ENCODE data around the gene BTG2. TPM values are rescaled to one million over a fixed set of nuclear protein-coding genes. Genes with fewer than 3 reads are reported as not detected.
A peak's percentile ranks its signal among the peaks of the same experiment; 100 is the strongest.

BTG2 gene
- total and polyA plus RNA-seq, 5 experiments from 2014 or later, result 91.8 to 191 (median 179) TPM

DNA sequence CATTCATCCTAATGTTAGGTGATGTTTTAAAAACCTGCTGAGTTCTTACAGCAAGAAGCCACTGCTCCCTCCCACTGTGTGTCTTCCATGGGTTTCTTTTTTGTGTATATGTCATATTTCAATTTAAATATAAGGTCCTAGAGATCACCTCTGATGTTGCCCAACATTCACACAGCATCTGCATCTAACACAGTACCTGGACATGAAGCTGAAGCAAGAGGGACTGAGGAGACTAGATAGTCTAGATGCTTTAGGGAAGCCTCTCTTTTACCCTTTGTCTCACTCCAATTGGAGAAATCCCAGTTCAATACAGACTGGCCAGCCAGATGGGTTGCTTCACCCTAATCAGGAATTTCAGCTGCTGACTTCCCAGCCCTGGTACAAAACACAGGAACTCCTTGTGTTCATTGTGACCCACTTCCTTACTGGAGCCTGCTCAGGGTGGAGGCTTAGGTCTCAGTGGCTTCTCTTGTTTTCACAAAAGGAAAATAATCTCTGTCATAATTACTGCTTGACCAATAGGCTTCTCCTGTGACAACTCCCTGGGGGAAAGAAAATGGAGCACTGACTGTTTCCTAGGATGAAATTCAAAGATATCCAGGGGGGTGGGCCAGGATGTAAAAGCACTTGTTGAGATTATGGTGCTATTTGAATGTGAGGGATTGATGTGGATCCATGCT lies 17.3 kb downstream of the BTG2 start:
- peaks cover 55 to 100% (median 92%) of the 10 kb centered on the region in 4 donors for H3K4me1 Mint-ChIP-seq
- peak overlapping the region; percentile 96 to 100 (median 98) for H3K27ac Mint-ChIP-seq
- H3K36me3 Mint-ChIP-seq, result no peaks in the 10 kb centered on the region
- DNase-seq (no peak), ATAC-seq (no peak)
- H3K9me3 Mint-ChIP-seq, result no peaks in the 10 kb centered on the region
- H3K27me3 Mint-ChIP-seq, result no peaks in the 10 kb centered on the region
- peak overlapping the region in 9 of 10 donors; percentile 76 to 92 (median 85) for H3K4me3 Mint-ChIP-seq
- POLR2A ChIA-PET, result interaction anchor here (0.9 to 14.4 kb wide), 5 partner anchors 11 to 315 kb away, joined by 5 to 1045 read pairs (median 144); partner anchors contain the start of genes BTG2 and TMEM183A

DNA sequence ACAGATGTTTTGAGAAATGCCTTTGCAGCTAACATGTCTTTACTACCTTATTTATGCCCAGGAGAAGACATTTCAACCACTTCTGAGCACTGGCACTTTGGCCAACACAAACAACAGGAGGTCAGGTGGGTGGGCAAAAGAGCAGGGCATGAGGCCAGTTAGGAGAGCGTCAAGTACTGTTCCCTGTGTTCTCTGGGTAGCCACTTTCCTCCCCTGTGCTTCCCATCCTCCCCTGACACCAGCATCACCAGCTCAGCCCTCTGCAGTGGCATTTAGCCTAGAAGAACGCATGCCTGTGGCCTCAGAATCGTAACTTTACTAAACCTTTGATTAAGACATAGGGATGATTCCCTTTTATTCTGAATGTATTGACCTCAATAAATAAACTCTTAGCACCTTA lies 18.3 kb downstream of the BTG2 start:
- Mint-ChIP-seq H3K27me3 (no peaks in the 10 kb centered on the region), H3K27ac (peak overlapping the region; percentile 96 to 100 (median 98)), H3K9me3 (no peaks in the 10 kb centered on the region), H3K36me3 (no peaks in the 10 kb centered on the region), H3K4me3 (peak overlapping the region; percentile 71 to 92 (median 84)), H3K4me1 (peaks cover 54 to 96% (median 93%) of the 10 kb centered on the region in 4 donors)
- DNase-seq (no peak), ATAC-seq (no peak)
- POLR2A ChIA-PET, result interaction anchor here (0.6 to 14.4 kb wide), 5 partner anchors 12 to 44 kb away, joined by 3 to 1045 read pairs (median 144); partner anchors contain the start of gene BTG2

DNA sequence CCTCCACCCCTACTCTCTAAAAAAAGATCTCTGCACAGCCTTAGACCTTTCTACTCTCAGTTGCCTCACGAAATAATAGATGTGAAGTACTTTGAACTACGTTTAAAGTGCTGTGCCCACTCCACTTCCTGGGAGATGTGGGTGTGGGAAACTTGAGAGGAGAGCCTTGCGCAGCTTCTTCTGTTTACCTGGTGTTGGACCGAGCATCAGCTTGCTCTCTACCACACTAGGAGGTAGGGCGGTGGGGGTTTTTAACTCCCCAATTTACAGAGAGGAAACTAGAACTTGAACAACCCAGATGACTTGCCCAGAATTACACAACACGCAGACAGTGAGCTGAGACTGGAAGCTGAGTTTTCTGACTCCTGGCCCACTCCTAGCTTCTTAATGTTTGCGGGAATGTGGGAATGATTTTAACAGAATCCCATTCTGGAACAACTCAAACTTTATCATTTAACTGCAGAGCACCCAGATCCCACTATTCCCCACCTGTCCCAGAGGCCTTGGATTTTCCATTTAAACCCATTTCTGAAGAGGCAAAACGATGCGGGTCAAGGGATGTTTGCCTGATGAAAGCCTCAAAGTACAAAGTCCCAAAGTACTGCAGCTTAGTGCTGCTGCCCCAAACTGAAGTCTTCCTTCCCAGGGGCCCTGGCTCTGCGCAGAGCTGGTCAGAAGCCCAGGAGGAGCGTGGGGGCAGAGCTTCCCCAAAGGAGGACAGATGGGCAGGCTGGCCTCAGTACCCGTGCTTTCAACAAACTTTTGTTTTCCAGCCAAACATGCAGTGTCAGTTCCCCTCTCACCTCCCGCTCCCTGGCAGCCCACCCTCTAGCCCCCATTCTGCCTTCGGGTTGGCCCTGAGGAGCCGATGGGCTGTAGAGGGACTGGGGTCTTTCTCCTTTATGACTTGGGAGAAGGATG lies 19.0 kb downstream of the BTG2 start:
- no peaks in the 10 kb centered on the region for H3K36me3 Mint-ChIP-seq
- H3K27ac Mint-ChIP-seq, result peak overlapping the region; percentile 96 to 100 (median 98)
- ATAC-seq (peak; percentile 41 to 57), DNase-seq (peak; percentile 36 to 91 (median 74))
- peak overlapping the region; percentile 71 to 92 (median 84) for H3K4me3 Mint-ChIP-seq
- H3K27me3 Mint-ChIP-seq, result no peaks in the 10 kb centered on the region
- no peaks in the 10 kb centered on the region for H3K9me3 Mint-ChIP-seq
- H3K4me1 Mint-ChIP-seq, result peaks cover 48 to 89% (median 89%) of the 10 kb centered on the region in 4 donors
- POLR2A ChIA-PET, result interaction anchor here (0.6 to 14.4 kb wide), 8 partner anchors 13 to 440 kb away, joined by 3 to 1045 read pairs (median 14); partner anchors contain the start of genes BTG2 and LAX1

DNA sequence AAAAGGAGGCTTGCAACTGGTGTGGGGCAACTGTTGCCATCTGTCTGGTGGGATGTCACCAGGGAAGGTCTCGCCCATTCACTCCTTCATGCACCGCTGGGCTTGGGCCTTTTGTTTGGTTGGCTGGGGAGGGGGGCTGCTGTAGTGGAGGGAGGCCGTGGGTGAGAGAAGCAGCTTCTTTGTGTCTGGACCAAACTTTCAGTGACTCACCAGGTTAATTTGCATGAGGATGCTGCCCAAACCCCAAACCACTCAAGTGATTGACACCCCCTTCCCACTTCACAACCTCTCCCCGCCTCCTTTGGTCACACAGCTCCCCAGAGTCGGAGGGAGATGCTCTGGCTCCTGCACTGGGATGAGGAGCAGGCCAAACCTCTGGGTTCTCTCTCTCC lies 19.7 kb downstream of the BTG2 start:
- Mint-ChIP-seq H3K4me1 (peaks cover 46 to 85% (median 82%) of the 10 kb centered on the region in 4 donors), H3K4me3 (peak overlapping the region; percentile 71 to 92 (median 84)), H3K27me3 (no peaks in the 10 kb centered on the region), H3K27ac (peak overlapping the region; percentile 96 to 100 (median 98)), H3K36me3 (no peaks in the 10 kb centered on the region), H3K9me3 (no peaks in the 10 kb centered on the region)
- DNase-seq, result peak in 7 of 10 donors; percentile 37 to 78 (median 47)
- POLR2A ChIA-PET, result interaction anchor here (1.0 to 14.4 kb wide), 6 partner anchors 12 to 440 kb away, joined by 3 to 1045 read pairs (median 82); partner anchors contain the start of genes BTG2 and LAX1
- peak in 1 of 2 donors; percentile 10 for ATAC-seq

DNA sequence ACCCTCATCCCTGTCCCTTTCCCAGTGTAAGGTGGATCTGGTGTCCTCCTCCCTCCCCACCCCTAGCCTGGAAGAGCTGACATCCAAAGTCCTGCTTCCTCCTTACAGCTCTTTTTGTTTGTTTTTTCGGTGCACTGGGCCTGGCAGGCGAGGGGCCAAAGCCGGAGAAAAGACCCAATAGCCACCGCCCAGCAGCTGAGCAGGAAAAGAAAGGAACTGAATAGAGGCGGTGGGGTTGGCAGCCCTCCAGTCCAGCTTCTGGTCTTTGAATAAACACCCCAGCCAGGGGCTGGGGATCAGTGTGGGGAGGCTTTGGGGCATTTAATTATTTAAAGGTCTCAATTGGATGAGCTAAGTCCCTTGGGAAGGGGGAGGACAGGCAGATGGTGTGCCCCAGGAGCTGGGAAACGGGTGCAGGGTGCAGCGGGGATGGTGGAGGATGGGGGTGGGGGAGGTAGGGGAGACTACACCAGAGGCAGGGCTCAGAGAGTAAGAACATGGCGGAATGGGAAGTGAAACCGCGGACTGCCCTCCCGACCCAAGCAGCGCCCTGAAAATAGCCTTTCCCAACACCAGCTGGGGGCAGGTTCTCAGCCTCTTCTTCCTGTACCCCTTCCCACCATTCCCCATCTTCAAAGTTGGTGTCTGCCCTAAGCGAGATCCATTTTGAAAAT lies 20.2 kb downstream of the BTG2 start:
- ATAC-seq, result no peak
- no peak for DNase-seq
- H3K9me3 Mint-ChIP-seq, result no peaks in the 10 kb centered on the region
- H3K27ac Mint-ChIP-seq, result peak overlapping the region; percentile 96 to 100 (median 98)
- H3K27me3 Mint-ChIP-seq, result no peaks in the 10 kb centered on the region
- peak overlapping the region; percentile 77 to 94 (median 86) for H3K4me3 Mint-ChIP-seq
- no peaks in the 10 kb centered on the region for H3K36me3 Mint-ChIP-seq
- POLR2A ChIA-PET, result interaction anchor here (1.0 to 14.4 kb wide), 6 partner anchors 11 to 439 kb away, joined by 3 to 1045 read pairs (median 82); partner anchors contain the start of genes BTG2 and LAX1
- H3K4me1 Mint-ChIP-seq, result peaks cover 42 to 80% (median 77%) of the 10 kb centered on the region in 4 donors

DNA sequence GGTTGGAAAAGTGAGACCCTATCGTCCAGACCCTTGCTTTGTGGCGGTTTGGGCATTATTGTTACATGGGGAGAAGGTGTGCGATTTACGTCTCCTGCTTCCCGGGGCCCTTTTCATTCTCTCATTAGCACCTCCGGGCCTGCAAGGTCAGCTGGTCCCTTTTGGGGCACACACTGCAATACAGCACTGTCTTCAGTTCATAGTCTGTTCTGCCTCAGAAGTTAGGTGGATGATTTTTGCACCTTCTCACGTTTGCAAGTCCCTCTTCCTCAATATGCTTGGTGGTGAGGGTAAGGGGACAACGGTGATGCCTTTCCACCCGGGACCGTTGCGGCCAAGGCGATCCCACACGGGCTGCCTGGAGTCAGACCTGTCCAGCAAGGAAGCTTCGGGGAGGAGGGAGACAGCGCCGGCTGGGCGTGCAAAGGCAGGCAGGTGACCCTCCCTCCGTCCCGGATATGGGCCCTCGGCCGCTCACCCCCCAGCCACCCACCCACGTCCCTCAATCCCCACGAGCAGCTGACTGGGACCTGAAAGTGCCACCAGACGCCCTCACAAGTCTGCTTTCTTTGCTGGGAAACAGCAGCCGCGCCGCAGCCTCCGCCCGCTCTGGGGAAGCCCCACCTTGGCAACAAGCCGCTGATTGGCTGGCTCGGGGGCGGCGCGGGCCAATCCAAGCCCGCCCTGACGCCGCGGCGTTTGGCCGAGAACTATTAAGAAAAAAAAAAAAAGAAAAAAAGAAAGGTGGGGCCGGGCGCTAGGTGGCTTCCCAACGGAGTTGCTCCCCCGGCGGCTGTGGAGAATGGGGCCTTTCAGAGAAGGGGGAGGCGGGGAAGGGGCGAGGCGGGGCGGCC lies 21.7 kb downstream of the BTG2 start:
- Mint-ChIP-seq H3K9me3 (no peaks in the 10 kb centered on the region), H3K4me1 (peaks cover 32 to 65% (median 62%) of the 10 kb centered on the region in 4 donors), H3K36me3 (no peaks in the 10 kb centered on the region), H3K4me3 (peak overlapping the region; percentile 77 to 94 (median 86)), H3K27ac (peak overlapping the region; percentile 96 to 100 (median 98)), H3K27me3 (no peaks in the 10 kb centered on the region)
- ATAC-seq (peak; percentile 72 to 75), DNase-seq (peak; percentile 91 to 96 (median 94))
- POLR2A ChIA-PET, result interaction anchor here (0.7 to 14.4 kb wide), 9 partner anchors 10 to 836 kb away, joined by 3 to 1045 read pairs (median 8); partner anchors contain the start of genes BTG2 and LAX1

DNA sequence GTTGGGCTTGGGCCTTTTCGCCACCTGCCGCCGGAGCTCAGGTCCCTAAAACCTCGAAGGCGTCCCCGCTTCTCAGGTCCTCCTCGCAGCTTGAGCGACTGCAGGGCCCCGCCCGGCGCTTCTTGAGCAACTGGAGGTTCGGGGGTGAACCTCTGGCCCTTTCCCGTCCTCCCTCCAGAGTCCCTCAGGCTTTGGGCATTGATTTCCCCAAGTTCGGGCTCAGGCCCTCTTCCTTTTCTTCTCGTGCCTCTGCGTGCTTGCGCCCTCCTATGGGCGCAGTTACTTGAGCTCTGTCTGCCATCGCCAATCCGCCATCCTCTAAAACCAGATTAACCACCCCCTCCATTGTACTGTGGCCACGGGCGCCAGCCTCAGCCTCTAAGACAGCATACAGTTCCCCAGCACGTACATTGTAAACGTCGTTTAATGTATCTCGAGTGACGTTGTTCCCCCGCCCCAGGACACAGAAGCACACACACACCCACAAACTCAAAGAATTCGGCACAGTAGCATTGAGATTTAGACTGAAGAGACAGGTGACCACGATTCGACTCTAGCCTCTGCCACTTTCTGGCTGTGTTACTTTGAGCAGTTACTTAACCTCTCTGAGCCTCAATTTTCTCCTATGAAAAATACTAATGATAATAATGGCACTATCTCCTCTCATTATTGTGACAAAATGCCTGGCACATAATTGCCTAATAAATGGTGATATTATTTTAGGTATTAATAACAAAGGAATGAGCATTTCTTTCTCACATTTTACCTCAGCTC lies 22.6 kb downstream of the BTG2 start:
- Mint-ChIP-seq H3K4me1 (peaks cover 25 to 57% (median 54%) of the 10 kb centered on the region in 4 donors), H3K36me3 (no peaks in the 10 kb centered on the region), H3K27me3 (no peaks in the 10 kb centered on the region), H3K27ac (peak overlapping the region; percentile 96 to 100 (median 98)), H3K4me3 (peak overlapping the region; percentile 77 to 94 (median 86)), H3K9me3 (no peaks in the 10 kb centered on the region)
- POLR2A ChIA-PET, result interaction anchor here (1.0 to 14.4 kb wide), 7 partner anchors 9 to 438 kb away, joined by 3 to 1045 read pairs (median 20); partner anchors contain the start of genes BTG2 and LAX1
- DNase-seq (peak; percentile 52 to 90 (median 86)), ATAC-seq (peak; percentile 62 to 74)

DNA sequence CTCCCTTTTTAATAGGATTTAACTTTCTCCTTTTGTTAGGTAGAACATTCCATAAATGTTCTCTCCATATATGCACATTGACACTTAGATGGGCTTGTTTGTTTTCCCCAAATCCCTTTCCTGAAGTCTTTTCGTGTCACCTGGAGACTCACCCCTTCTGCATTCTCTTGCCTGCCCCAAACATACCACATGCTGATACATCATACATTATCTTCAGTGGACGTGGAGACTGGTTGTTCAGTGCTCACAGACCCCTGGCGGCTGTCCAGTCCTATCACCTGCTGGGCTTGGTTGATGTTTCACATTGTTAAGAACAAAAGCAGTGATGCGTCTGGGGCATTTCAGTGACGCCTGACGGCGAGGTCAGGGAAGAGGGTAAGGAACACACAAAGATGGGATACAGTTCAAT lies 23.4 kb downstream of the BTG2 start:
- no peak for ATAC-seq
- Mint-ChIP-seq H3K4me3 (peak overlapping the region in 3 of 10 donors; percentile 5 to 59 (median 8)), H3K27me3 (no peaks in the 10 kb centered on the region), H3K27ac (peak overlapping the region; percentile 89 to 100 (median 98)), H3K36me3 (no peaks in the 10 kb centered on the region), H3K9me3 (no peaks in the 10 kb centered on the region), H3K4me1 (peaks cover 19 to 48% (median 45%) of the 10 kb centered on the region in 4 donors)
- POLR2A ChIA-PET, result interaction anchor here (0.8 to 14.4 kb wide), 5 partner anchors 8 to 49 kb away, joined by 4 to 1045 read pairs (median 144); partner anchors contain the start of gene BTG2
- DNase-seq, result no peak

DNA sequence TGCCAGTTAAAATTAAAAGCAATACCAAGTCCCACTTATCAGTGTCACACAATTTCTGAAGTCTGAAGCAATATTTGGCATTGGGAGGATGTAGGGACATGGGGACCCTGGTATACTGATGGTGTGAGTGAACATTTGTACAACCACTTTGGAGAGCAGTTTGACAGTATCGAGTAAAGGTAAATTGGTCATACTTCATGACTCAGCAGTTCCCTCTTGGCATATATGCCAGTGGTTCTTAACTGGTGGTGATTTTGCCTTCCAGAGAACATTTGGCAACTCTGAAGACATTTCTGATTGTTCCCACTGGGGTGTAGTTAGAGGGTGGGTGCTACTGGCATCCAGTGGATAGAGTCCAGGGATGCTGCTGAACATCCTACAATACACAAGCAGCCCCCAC lies 25.9 kb downstream of the BTG2 start:
- Mint-ChIP-seq H3K27ac (peak overlapping the region in 2 of 10 donors; percentile 6 to 48), H3K36me3 (no peaks in the 10 kb centered on the region)
- ATAC-seq, result no peak

DNA sequence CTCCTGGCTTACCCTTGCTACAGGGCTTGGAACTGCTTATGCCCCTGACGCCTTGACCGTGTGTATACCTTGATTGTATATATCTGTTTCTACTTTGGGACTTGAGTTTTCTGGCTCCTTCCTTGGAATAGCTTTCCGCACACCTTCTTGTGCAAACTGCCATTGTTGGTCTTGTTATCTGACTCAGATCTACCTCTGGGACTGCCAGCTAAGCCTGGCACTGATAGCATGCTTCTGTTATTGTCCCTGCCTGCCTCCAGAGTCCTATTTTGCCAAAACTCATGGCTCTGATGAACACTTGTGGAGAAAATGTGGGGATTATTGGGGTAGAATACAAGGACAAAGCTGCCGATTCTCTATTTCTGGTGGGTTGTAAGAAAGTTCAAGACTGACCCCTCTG lies 30.2 kb downstream of the BTG2 start:
- Mint-ChIP-seq H3K4me3 (no peak overlapping the region), H3K36me3 (no peaks in the 10 kb centered on the region), H3K9me3 (no peaks in the 10 kb centered on the region), H3K27me3 (peaks cover 0 to 1% (median 0%) of the 10 kb centered on the region in 5 donors), H3K27ac (peak overlapping the region in 6 of 10 donors; percentile 2 to 52 (median 22)), H3K4me1 (peaks cover 12 to 29% (median 23%) of the 10 kb centered on the region in 4 donors)
- DNase-seq (no peak), ATAC-seq (no peak)
- POLR2A ChIA-PET, result interaction anchor here (6.5 to 13.6 kb wide), 3 partner anchors 11 to 62 kb away, joined by 76 to 187 read pairs (median 144); partner anchors contain the start of gene BTG2

More for the DNA sequence above, 25.9 kb downstream of the BTG2 start:
- Mint-ChIP-seq H3K9me3 (no peaks in the 10 kb centered on the region), H3K4me1 (peaks cover 8 to 32% (median 30%) of the 10 kb centered on the region in 4 donors), H3K4me3 (no peak overlapping the region), H3K27me3 (no peaks in the 10 kb centered on the region)
- DNase-seq, result no peak
- POLR2A ChIA-PET, result interaction anchor here (0.7 to 6.5 kb wide), 6 partner anchors 11 to 58 kb away, joined by 3 to 76 read pairs (median 4); partner anchors contain the start of gene BTG2
